Activated naive CD8-positive, alpha-beta T cell treated with anti-CD3 and anti-CD28 coated beads, Interleukin-2, amount 10 ng/mL, durations not matched to agents 7 days and 5 days (primary cell): Measurements from ENCODE around the gene MYLK3. TPM values are rescaled to one million over a fixed set of nuclear protein-coding genes. Genes with fewer than 3 reads are reported as not detected.

Experiments
- ATAC-seq: fragments of 150-1000 bp; cut with Tn5 transposase; one replicate; pipeline ENCODE4 v1.10.0; 2021; ENCODE audit warnings: low read depth, moderate library complexity
- POLR2A ChIA-PET: fragments of 350-600 bp; sonication (Branson Sonifier 250); formaldehyde crosslinking; loops from one replicate; lab custom pipeline; 2021; ENCODE audit warnings: antibody characterized with exemption; lab: Charles Lee
- DNase-seq: peaks from one replicate; pipeline ENCODE4 v3.0.0; 2021
- H3K27ac Mint-ChIP-seq: one replicate; pipeline ENCODE4 v1.8.0; 2022; ENCODE audit warnings: mild to moderate bottlenecking, mixed read lengths
- H3K27me3 Mint-ChIP-seq: one replicate; pipeline ENCODE4 v1.8.0; 2022; ENCODE audit warnings: mild to moderate bottlenecking, moderate library complexity, mixed read lengths
- H3K36me3 Mint-ChIP-seq: one replicate; pipeline ENCODE4 v1.8.0; 2021; ENCODE audit warnings: mild to moderate bottlenecking, mixed read lengths
- H3K4me1 Mint-ChIP-seq: one replicate; pipeline ENCODE4 v1.8.0; 2021; ENCODE audit warnings: mixed read lengths
- H3K4me3 Mint-ChIP-seq: one replicate; pipeline ENCODE4 v1.8.0; 2022; ENCODE audit warnings: mild to moderate bottlenecking, moderate library complexity, mixed read lengths
- H3K9me3 Mint-ChIP-seq: one replicate; pipeline ENCODE4 v1.8.0; 2021; ENCODE audit warnings: mixed read lengths
- total RNA-seq, 2 experiments: library from RNA; stranded (reverse); gene quantifications; one replicate each; pipeline ENCODE4 v1.2.3, GENCODE V29; 2021

The MYLK3 gene
- total RNA-seq, 2 experiments from 2014 or later: 0.61 TPM; not detected in 1

- Mint-ChIP-seq H3K4me1 (no peaks in the 10 kb centered on the region), H3K36me3 (no peaks in the 10 kb centered on the region), H3K27me3 (no peaks in the 10 kb centered on the region), H3K9me3 (peaks cover 3% of the 10 kb centered on the region), H3K4me3 (no peak overlapping the region), H3K27ac (no peak overlapping the region)
- no peak for ATAC-seq
- POLR2A ChIA-PET: interaction anchor here (0.6 kb wide), 1 partner anchor 136 kb away, joined by 4 read pairs; no protein-coding TSS in a partner anchor
- no peak for DNase-seq
Observed at GRCh38 chr16:46782320-46782719, 34.2 kb upstream of the MYLK3 start.

- Mint-ChIP-seq H3K4me1 (no peaks in the 10 kb centered on the region), H3K27ac (no peak overlapping the region), H3K4me3 (no peak overlapping the region), H3K36me3 (no peaks in the 10 kb centered on the region), H3K27me3 (no peaks in the 10 kb centered on the region), H3K9me3 (no peaks in the 10 kb centered on the region)
- DNase-seq (no peak), ATAC-seq (no peak)
- POLR2A ChIA-PET: no interaction called here
Observed at GRCh38 chr16:46777804-46778203, 29.7 kb upstream of the MYLK3 start.

GRCh38 chr16:46775214-46775613 lies 27.1 kb upstream of the MYLK3 start:
- DNase-seq (no peak), ATAC-seq (no peak)
- Mint-ChIP-seq H3K36me3 (no peaks in the 10 kb centered on the region), H3K27me3 (peaks cover 2% of the 10 kb centered on the region), H3K4me3 (no peak overlapping the region), H3K9me3 (no peaks in the 10 kb centered on the region), H3K4me1 (no peaks in the 10 kb centered on the region), H3K27ac (no peak overlapping the region)
- POLR2A ChIA-PET: no interaction called here

- H3K9me3 Mint-ChIP-seq: no peaks in the 10 kb centered on the region
- DNase-seq (no peak), ATAC-seq (no peak)
- no peak overlapping the region for H3K4me3 Mint-ChIP-seq
- POLR2A ChIA-PET: no interaction called here
- no peak overlapping the region for H3K27ac Mint-ChIP-seq
- H3K36me3 Mint-ChIP-seq: no peaks in the 10 kb centered on the region
- H3K27me3 Mint-ChIP-seq: peaks cover 2% of the 10 kb centered on the region
- H3K4me1 Mint-ChIP-seq: no peaks in the 10 kb centered on the region
Observed at GRCh38 chr16:46774743-46775177, 26.6 kb upstream of the MYLK3 start.

- no peak overlapping the region for H3K27ac Mint-ChIP-seq
- ATAC-seq (no peak), DNase-seq (no peak)
- no peaks in the 10 kb centered on the region for H3K4me1 Mint-ChIP-seq
- H3K4me3 Mint-ChIP-seq: no peak overlapping the region
- H3K27me3 Mint-ChIP-seq: peaks cover 2% of the 10 kb centered on the region
- POLR2A ChIA-PET: no interaction called here
- no peaks in the 10 kb centered on the region for H3K9me3 Mint-ChIP-seq
- H3K36me3 Mint-ChIP-seq: no peaks in the 10 kb centered on the region
Observed at GRCh38 chr16:46772463-46772862, 24.3 kb upstream of the MYLK3 start.

- H3K9me3 Mint-ChIP-seq: no peaks in the 10 kb centered on the region
- POLR2A ChIA-PET: no interaction called here
- DNase-seq: no peak
- no peak for ATAC-seq
- peaks cover 7% of the 10 kb centered on the region for H3K27me3 Mint-ChIP-seq
- no peak overlapping the region for H3K4me3 Mint-ChIP-seq
- H3K4me1 Mint-ChIP-seq: peaks cover 5% of the 10 kb centered on the region
- no peaks in the 10 kb centered on the region for H3K36me3 Mint-ChIP-seq
- H3K27ac Mint-ChIP-seq: no peak overlapping the region
Observed at GRCh38 chr16:46768809-46769208, 20.7 kb upstream of the MYLK3 start.

- Mint-ChIP-seq H3K9me3 (no peaks in the 10 kb centered on the region), H3K27ac (no peak overlapping the region), H3K36me3 (no peaks in the 10 kb centered on the region), H3K4me1 (peaks cover 5% of the 10 kb centered on the region), H3K27me3 (peaks cover 9% of the 10 kb centered on the region), H3K4me3 (no peak overlapping the region)
- no peak for DNase-seq
- POLR2A ChIA-PET: no interaction called here
- ATAC-seq: no peak
Observed at GRCh38 chr16:46765050-46765449, 16.9 kb upstream of the MYLK3 start.

GRCh38 chr16:46763147-46763546 lies 15.0 kb upstream of the MYLK3 start:
- no peak for DNase-seq
- Mint-ChIP-seq H3K9me3 (no peaks in the 10 kb centered on the region), H3K4me1 (peaks cover 5% of the 10 kb centered on the region), H3K27me3 (peaks cover 9% of the 10 kb centered on the region), H3K4me3 (no peak overlapping the region), H3K27ac (no peak overlapping the region), H3K36me3 (no peaks in the 10 kb centered on the region)
- no peak for ATAC-seq
- POLR2A ChIA-PET: no interaction called here

- H3K27ac Mint-ChIP-seq: no peak overlapping the region
Observed at GRCh38 chr16:46762583-46762982, 14.4 kb upstream of the MYLK3 start.

GRCh38 chr16:46759309-46759708 lies 11.2 kb upstream of the MYLK3 start:
- H3K4me1 Mint-ChIP-seq: no peaks in the 10 kb centered on the region
- H3K27me3 Mint-ChIP-seq: peaks cover 4% of the 10 kb centered on the region
- no peaks in the 10 kb centered on the region for H3K36me3 Mint-ChIP-seq
- no peaks in the 10 kb centered on the region for H3K9me3 Mint-ChIP-seq
- no peak for ATAC-seq
- POLR2A ChIA-PET: no interaction called here
- no peak overlapping the region for H3K27ac Mint-ChIP-seq
- DNase-seq: no peak
- no peak overlapping the region for H3K4me3 Mint-ChIP-seq

More at GRCh38 chr16:46762583-46762982, 14.4 kb upstream of the MYLK3 start:
- POLR2A ChIA-PET: no interaction called here
- Mint-ChIP-seq H3K4me3 (no peak overlapping the region), H3K36me3 (no peaks in the 10 kb centered on the region), H3K4me1 (peaks cover 5% of the 10 kb centered on the region), H3K9me3 (no peaks in the 10 kb centered on the region), H3K27me3 (peaks cover 9% of the 10 kb centered on the region)
- ATAC-seq: no peak
- DNase-seq: no peak

- Mint-ChIP-seq H3K27me3 (peaks cover 6% of the 10 kb centered on the region), H3K4me1 (no peaks in the 10 kb centered on the region), H3K36me3 (no peaks in the 10 kb centered on the region), H3K9me3 (no peaks in the 10 kb centered on the region), H3K4me3 (no peak overlapping the region), H3K27ac (no peak overlapping the region)
- DNase-seq (no peak), ATAC-seq (no peak)
- POLR2A ChIA-PET: no interaction called here
Observed at GRCh38 chr16:46757339-46758050, 9.4 kb upstream of the MYLK3 start.

GRCh38 chr16:46756772-46757171 lies 8.6 kb upstream of the MYLK3 start:
- H3K4me3 Mint-ChIP-seq: no peak overlapping the region
- H3K4me1 Mint-ChIP-seq: no peaks in the 10 kb centered on the region
- no peaks in the 10 kb centered on the region for H3K36me3 Mint-ChIP-seq
- no peak for DNase-seq
- POLR2A ChIA-PET: no interaction called here
- peaks cover 6% of the 10 kb centered on the region for H3K27me3 Mint-ChIP-seq
- H3K9me3 Mint-ChIP-seq: no peaks in the 10 kb centered on the region
- H3K27ac Mint-ChIP-seq: no peak overlapping the region
- ATAC-seq: no peak

GRCh38 chr16:46753015-46753414 lies 4.9 kb upstream of the MYLK3 start:
- Mint-ChIP-seq H3K27me3 (peaks cover 2% of the 10 kb centered on the region), H3K9me3 (no peaks in the 10 kb centered on the region), H3K36me3 (no peaks in the 10 kb centered on the region), H3K4me1 (no peaks in the 10 kb centered on the region), H3K4me3 (no peak overlapping the region), H3K27ac (no peak overlapping the region)
- DNase-seq: no peak
- POLR2A ChIA-PET: no interaction called here
- ATAC-seq: no peak

- Mint-ChIP-seq H3K27me3 (peaks cover 2% of the 10 kb centered on the region), H3K9me3 (no peaks in the 10 kb centered on the region), H3K4me3 (no peak overlapping the region), H3K36me3 (no peaks in the 10 kb centered on the region), H3K4me1 (no peaks in the 10 kb centered on the region), H3K27ac (no peak overlapping the region)
- ATAC-seq: no peak
- DNase-seq: no peak
- POLR2A ChIA-PET: no interaction called here
Observed at GRCh38 chr16:46751381-46751780, 3.2 kb upstream of the MYLK3 start.
